Loucy (cell line): Measurements from ENCODE around the gene ACY1.

Experiments
- H2AFZ ChIP-seq: fragments of 200-600 bp; sonication (generic); 2 replicates; pipeline ENCODE4 v1.6.0; 2016; ENCODE audit warnings: antibody characterized with exemption, mild to moderate bottlenecking, low read length, moderate library complexity
- H3F3A ChIP-seq: fragments of 200-600 bp; 2 replicates; pipeline ENCODE4 v1.6.0; 2016; ENCODE audit warnings: antibody characterized with exemption, low read depth, mild to moderate bottlenecking
- H3K27me3 ChIP-seq: fragments of 200-600 bp; sonication (generic); 2 replicates; pipeline ENCODE4 v1.6.1; 2014; ENCODE audit warnings: low read length, mild to moderate bottlenecking; ENCODE audit not compliant: insufficient read depth, poor library complexity, severe bottlenecking
- H3K36me3 ChIP-seq: fragments of 200-600 bp; sonication (generic); 2 replicates; pipeline ENCODE4 v1.6.1; 2016; ENCODE audit warnings: low read length; ENCODE audit not compliant: insufficient read depth
- H3K4me1 ChIP-seq: fragments of 200-600 bp; sonication (generic); 2 replicates; pipeline ENCODE4 v1.5.1; 2014; ENCODE audit warnings: low read length, mild to moderate bottlenecking; ENCODE audit not compliant: insufficient read depth, poor library complexity, severe bottlenecking
- H3K4me2 ChIP-seq: fragments of 200-600 bp; sonication (generic); 2 replicates; pipeline ENCODE4 v1.6.0; 2014; ENCODE audit warnings: antibody characterized with exemption, low read length, low read depth, mild to moderate bottlenecking; ENCODE audit not compliant: poor library complexity, severe bottlenecking
- H3K4me3 ChIP-seq: fragments of 200-600 bp; sonication (generic); 2 replicates; pipeline ENCODE4 v1.5.1; 2014; ENCODE audit warnings: low read length, mild to moderate bottlenecking, mixed read lengths; ENCODE audit not compliant: poor library complexity, severe bottlenecking
- H3K79me2 ChIP-seq: fragments of 200-600 bp; sonication (generic); 2 replicates; pipeline ENCODE4 v1.6.1; 2014; ENCODE audit warnings: low read length; ENCODE audit not compliant: insufficient read depth
- H3K9ac ChIP-seq: fragments of 200-600 bp; sonication (generic); 2 replicates; pipeline ENCODE4 v1.6.0; 2014; ENCODE audit warnings: mild to moderate bottlenecking, low read depth, low read length, moderate library complexity; ENCODE audit not compliant: poor library complexity, severe bottlenecking
- H3K9me2 ChIP-seq: fragments of 200-600 bp; sonication (generic); replicated peaks from 2 replicates; pipeline ENCODE4 v1.6.1; 2016; ENCODE audit warnings: low read depth, low read length, mixed read lengths
- H3K9me3 ChIP-seq: fragments of 200-600 bp; sonication (generic); 2 replicates; pipeline ENCODE4 v1.6.1; 2014; ENCODE audit warnings: mild to moderate bottlenecking, antibody characterized with exemption, low read length, low read depth; ENCODE audit not compliant: insufficient read depth
- H4K20me1 ChIP-seq: fragments of 200-600 bp; sonication (generic); 2 replicates; pipeline ENCODE4 v1.6.0; 2014; ENCODE audit warnings: antibody characterized with exemption, low read length, mild to moderate bottlenecking; ENCODE audit not compliant: insufficient read depth, poor library complexity, severe bottlenecking
- EZH2phosphoT487 ChIP-seq: fragments of 200-600 bp; IDR thresholded peaks from 2 replicates; pipeline ENCODE4 v1.6.1; 2018; ENCODE audit warnings: antibody characterized with exemption, mild to moderate bottlenecking, moderate library complexity, borderline replicate concordance
- TF ChIP-seq, protein P1 (sequence below): fragments of 200-600 bp; sonication (generic); conservative IDR thresholded peaks from 2 replicates; pipeline ENCODE4 v1.5.1; 2014; ENCODE audit warnings: mild to moderate bottlenecking, antibody characterized with exemption, low read length

ACY1 gene

DNA sequence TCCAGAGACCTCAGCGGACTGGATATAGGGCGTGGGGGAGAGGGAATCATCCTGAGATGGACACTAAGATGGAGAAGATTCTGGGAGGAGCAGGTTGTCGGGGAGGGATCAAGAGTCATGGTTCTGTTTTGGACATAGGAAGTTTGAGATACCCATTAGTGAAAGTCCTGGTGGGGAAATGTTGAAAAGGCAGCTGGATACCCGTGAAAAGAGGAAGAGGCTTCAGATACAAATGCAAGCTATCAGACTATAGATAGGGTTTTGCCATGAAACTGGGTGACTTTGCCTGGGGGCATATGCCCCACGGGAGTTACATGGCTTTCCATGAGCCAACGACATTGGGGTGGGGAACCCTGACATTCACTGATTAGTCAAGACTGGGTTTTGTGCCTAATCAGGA is 29.2 kb upstream of the ACY1 start:
- Histone ChIP-seq H3K36me3 (no peaks in the 10 kb centered on the region), H3K4me1 (no peaks in the 10 kb centered on the region), H3K4me3 (no peak overlapping the region), H3K9ac (no peak overlapping the region), H3K9me2 (no peaks in the 10 kb centered on the region), H3K9me3 (no peaks in the 10 kb centered on the region), H3F3A (no peaks in the 10 kb centered on the region), H4K20me1 (no peaks in the 10 kb centered on the region), H2AFZ (no peak overlapping the region), H3K4me2 (no peak overlapping the region), H3K79me2 (no peaks in the 10 kb centered on the region), H3K27me3 (no peaks in the 10 kb centered on the region)
- TF ChIP-seq EZH2phosphoT487: no peak
- TF ChIP-seq, protein P1, sequence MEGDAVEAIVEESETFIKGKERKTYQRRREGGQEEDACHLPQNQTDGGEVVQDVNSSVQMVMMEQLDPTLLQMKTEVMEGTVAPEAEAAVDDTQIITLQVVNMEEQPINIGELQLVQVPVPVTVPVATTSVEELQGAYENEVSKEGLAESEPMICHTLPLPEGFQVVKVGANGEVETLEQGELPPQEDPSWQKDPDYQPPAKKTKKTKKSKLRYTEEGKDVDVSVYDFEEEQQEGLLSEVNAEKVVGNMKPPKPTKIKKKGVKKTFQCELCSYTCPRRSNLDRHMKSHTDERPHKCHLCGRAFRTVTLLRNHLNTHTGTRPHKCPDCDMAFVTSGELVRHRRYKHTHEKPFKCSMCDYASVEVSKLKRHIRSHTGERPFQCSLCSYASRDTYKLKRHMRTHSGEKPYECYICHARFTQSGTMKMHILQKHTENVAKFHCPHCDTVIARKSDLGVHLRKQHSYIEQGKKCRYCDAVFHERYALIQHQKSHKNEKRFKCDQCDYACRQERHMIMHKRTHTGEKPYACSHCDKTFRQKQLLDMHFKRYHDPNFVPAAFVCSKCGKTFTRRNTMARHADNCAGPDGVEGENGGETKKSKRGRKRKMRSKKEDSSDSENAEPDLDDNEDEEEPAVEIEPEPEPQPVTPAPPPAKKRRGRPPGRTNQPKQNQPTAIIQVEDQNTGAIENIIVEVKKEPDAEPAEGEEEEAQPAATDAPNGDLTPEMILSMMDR: no peak

DNA sequence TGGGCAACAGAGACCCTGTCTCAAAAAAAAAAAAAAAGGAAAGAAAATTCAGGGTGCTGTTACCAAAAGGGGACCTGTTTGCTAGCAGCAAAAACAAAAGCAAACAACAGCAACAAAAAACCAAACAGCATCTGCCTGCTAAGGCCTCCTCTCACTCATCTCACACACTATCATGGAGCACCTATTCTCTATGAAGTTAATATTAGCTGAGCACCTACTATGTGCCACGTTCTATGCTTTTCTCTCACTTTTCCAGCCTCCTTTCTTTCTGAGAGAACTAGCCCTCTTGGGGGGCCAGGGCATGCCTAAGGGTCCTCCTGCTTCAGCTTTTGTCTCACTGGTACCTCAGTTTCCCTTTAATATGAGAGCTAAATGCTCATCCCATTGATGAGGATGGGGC is 28.6 kb upstream of the ACY1 start:
- H3K79me2 ChIP-seq: no peaks in the 10 kb centered on the region
- TF ChIP-seq EZH2phosphoT487: no peak
- TF ChIP-seq, protein P1: no peak
- no peak overlapping the region for H2AFZ ChIP-seq
- no peak overlapping the region for H3K4me2 ChIP-seq
- no peak overlapping the region for H3K4me3 ChIP-seq
- no peaks in the 10 kb centered on the region for H3K9me2 ChIP-seq
- no peaks in the 10 kb centered on the region for H3K9me3 ChIP-seq
- no peak overlapping the region for H3K9ac ChIP-seq
- no peaks in the 10 kb centered on the region for H3K4me1 ChIP-seq
- H4K20me1 ChIP-seq: no peaks in the 10 kb centered on the region
- H3F3A ChIP-seq: no peaks in the 10 kb centered on the region
- no peaks in the 10 kb centered on the region for H3K36me3 ChIP-seq
- H3K27me3 ChIP-seq: no peaks in the 10 kb centered on the region

DNA sequence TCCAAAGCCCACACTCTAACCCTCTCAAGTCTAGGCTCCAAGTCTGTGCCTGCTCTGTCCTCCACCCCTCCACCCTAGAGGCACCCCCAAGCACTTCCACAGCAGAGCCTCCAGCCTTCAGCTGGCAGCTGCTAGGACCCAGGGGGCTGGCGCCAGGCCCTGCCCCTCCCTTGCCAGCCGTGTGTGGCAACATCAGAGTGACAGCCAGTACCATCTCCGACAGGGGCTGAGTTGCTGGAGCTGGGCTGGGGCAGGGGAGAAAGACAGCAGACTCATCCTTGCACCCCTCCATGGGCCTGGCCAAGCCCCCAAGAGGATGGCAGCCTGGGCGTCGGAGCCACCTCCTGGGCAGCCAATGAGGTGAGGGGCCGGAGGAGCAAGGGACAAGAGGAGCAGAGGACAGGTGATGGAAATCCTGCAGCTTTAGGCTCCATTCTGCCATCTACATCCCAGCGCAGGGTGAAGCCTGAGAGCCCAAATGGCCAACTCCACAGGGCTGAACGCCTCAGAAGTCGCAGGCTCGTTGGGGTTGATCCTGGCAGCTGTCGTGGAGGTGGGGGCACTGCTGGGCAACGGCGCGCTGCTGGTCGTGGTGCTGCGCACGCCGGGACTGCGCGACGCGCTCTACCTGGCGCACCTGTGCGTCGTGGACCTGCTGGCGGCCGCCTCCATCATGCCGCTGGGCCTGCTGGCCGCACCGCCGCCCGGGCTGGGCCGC is 28.0 kb upstream of the ACY1 start, which contains the start of gene GPR62:
Gene GPR62, plus strand, starts transcription at position 207 of the 718 bp plus-strand sequence. Its CDS starts 272 bp downstream, at position 479.
- Histone ChIP-seq H3K79me2 (no peaks in the 10 kb centered on the region), H3K9me3 (no peaks in the 10 kb centered on the region), H3K27me3 (no peaks in the 10 kb centered on the region), H3K4me1 (no peaks in the 10 kb centered on the region), H3K9ac (no peak within 1 kb of the TSS), H3K4me3 (no peak within 1 kb of the TSS), H3K36me3 (no peaks in the 10 kb centered on the region), H3K4me2 (no peak within 1 kb of the TSS), H3K9me2 (no peaks in the 10 kb centered on the region), H4K20me1 (no peaks in the 10 kb centered on the region), H2AFZ (no peak within 1 kb of the TSS), H3F3A (no peaks in the 10 kb centered on the region)
- no peak for TF ChIP-seq EZH2phosphoT487
- TF ChIP-seq, protein P1: no peak
